GM23338 (cell line): ENCODE measurements around the gene EPHB3. TPM values are rescaled to one million over a fixed set of nuclear protein-coding genes. Genes with fewer than 3 reads are reported as not detected.

Experiments
- CREB1 ChIP-seq: fragments of 250-450 bp; sonication (Bioruptor Pico); IDR thresholded peaks from 2 replicates; pipeline ENCODE4 v1.5.0; 2020; ENCODE audit warnings: low read depth, mild to moderate bottlenecking, moderate library complexity
- ETS1 ChIP-seq: IDR thresholded peaks from 2 replicates; pipeline ENCODE4 v1.6.1; 2016; ENCODE audit warnings: antibody characterized with exemption
- EZH2phosphoT487 ChIP-seq: fragments of 200-600 bp; sonication (generic); IDR thresholded peaks from one replicate; pipeline ENCODE4 v1.8.1; 2018; ENCODE audit warnings: antibody characterized with exemption; ENCODE audit not compliant: unreplicated experiment
- JUNB ChIP-seq: IDR thresholded peaks from one replicate; pipeline ENCODE4 v1.6.1; 2016; ENCODE audit warnings: antibody characterized with exemption; ENCODE audit not compliant: unreplicated experiment
- STAT1 ChIP-seq: IDR thresholded peaks from one replicate; pipeline ENCODE4 v1.6.1; 2016; ENCODE audit warnings: antibody characterized with exemption; ENCODE audit not compliant: unreplicated experiment
- ZNF331 ChIP-seq: fragments of 250-450 bp; sonication (Bioruptor Pico); IDR thresholded peaks from 2 replicates; pipeline ENCODE4 v1.5.0; 2020; ENCODE audit warnings: low read depth, mild to moderate bottlenecking, moderate library complexity
- ZNF462 ChIP-seq: fragments of 250-450 bp; sonication (Bioruptor Pico); IDR thresholded peaks from 2 replicates; pipeline ENCODE4 v1.5.0; 2020; ENCODE audit warnings: mild to moderate bottlenecking, moderate library complexity
- polyA plus RNA-seq: library from polyadenylated mRNA; unstranded; fragments of >200 nt; fragmentation: Nextera tagmentation; extraction: Ambion mirVana; gene quantifications from 2 replicates; pipeline ENCODE4 v1.2.1, GENCODE V29; 2016
- total RNA-seq: library from RNA; depleted of rRNA; stranded (reverse); fragments of >200 nt; shearing (Covaris generic); gene quantifications from 2 replicates; pipeline ENCODE4 v1.2.3, GENCODE V29; 2014

Gene EPHB3
- total and polyA plus RNA-seq, 2 experiments from 2014 or later = 0.57 to 2.0 TPM

GRCh38 chr3:184538666-184539431, 22.7 kb upstream of the EPHB3 start (continued):
- TF ChIP-seq ZNF462 (CRISPR knock-in tag) (no peak), ETS1 (no peak), STAT1 (no peak), CREB1 (CRISPR knock-in tag) (no peak), ZNF331 (CRISPR knock-in tag) (no peak), JUNB (no peak), EZH2phosphoT487 (no peak)
